Progenitor cell of endocrine pancreas (in vitro differentiated cells): ENCODE data around the gene C11orf21. TPM values are rescaled to one million over a fixed set of nuclear protein-coding genes. Genes with fewer than 3 reads are reported as not detected.

Source experiments
- DNase-seq: peaks from one replicate; pipeline ENCODE4 v3.0.0; 2021; ENCODE audit warnings: low spot score; ENCODE audit not compliant: unreplicated experiment
- H3K27ac Mint-ChIP-seq: 2 replicates; pipeline ENCODE4 v1.8.0; 2021; ENCODE audit warnings: mild to moderate bottlenecking, moderate library complexity, mixed read lengths
- H3K27me3 Mint-ChIP-seq: 2 replicates; pipeline ENCODE4 v1.8.0; 2021; ENCODE audit warnings: mixed read lengths
- H3K36me3 Mint-ChIP-seq: 2 replicates; pipeline ENCODE4 v1.8.0; 2022; ENCODE audit warnings: mixed read lengths; ENCODE audit not compliant: insufficient read depth
- H3K4me1 Mint-ChIP-seq: 2 replicates; pipeline ENCODE4 v1.8.0; 2021; ENCODE audit warnings: low read depth, mixed read lengths
- H3K4me3 Mint-ChIP-seq: 2 replicates; pipeline ENCODE4 v1.8.0; 2021; ENCODE audit warnings: low read depth, mild to moderate bottlenecking, moderate library complexity, mixed read lengths
- H3K9me3 Mint-ChIP-seq: 2 replicates; pipeline ENCODE4 v1.8.0; 2021; ENCODE audit warnings: low read depth, mixed read lengths
- CTCF ChIP-seq: fragments of 200-600 bp; sonication (generic); IDR thresholded peaks from one replicate; pipeline ENCODE4 v1.5.0; 2021; ENCODE audit warnings: antibody characterized with exemption, mild to moderate bottlenecking; ENCODE audit not compliant: unreplicated experiment
- total RNA-seq: library from RNA; stranded (reverse); gene quantifications from 2 replicates; pipeline ENCODE4 v1.2.1, GENCODE V29; 2021

C11orf21 gene
- total RNA-seq, 1 donor from 2014 or later, result 0.69 TPM

- H3K27me3 Mint-ChIP-seq, result peaks cover 56% of the 10 kb centered on the region
- no peak for TF ChIP-seq CTCF
- H3K36me3 Mint-ChIP-seq, result no peaks in the 10 kb centered on the region
- H3K9me3 Mint-ChIP-seq, result no peaks in the 10 kb centered on the region
- no peak for DNase-seq
- peaks cover 5% of the 10 kb centered on the region for H3K4me1 Mint-ChIP-seq
- peak overlapping the region; percentile 60 for H3K4me3 Mint-ChIP-seq
- no peak overlapping the region for H3K27ac Mint-ChIP-seq
These were observed 33.6 kb downstream of the C11orf21 start for GRCh38 chr11:2267851-2268728.

- TF ChIP-seq CTCF, result no peak
- Mint-ChIP-seq H3K36me3 (no peaks in the 10 kb centered on the region), H3K27ac (no peak overlapping the region), H3K4me1 (peaks cover 5% of the 10 kb centered on the region), H3K27me3 (peaks cover 49% of the 10 kb centered on the region), H3K4me3 (no peak overlapping the region), H3K9me3 (no peaks in the 10 kb centered on the region)
- DNase-seq, result no peak
These were observed 34.3 kb downstream of the C11orf21 start for GRCh38 chr11:2267306-2267850.

GRCh38 chr11:2266586-2267305 lies 35.0 kb downstream of the C11orf21 start:
- Mint-ChIP-seq H3K4me3 (no peak overlapping the region), H3K4me1 (peaks cover 5% of the 10 kb centered on the region), H3K36me3 (no peaks in the 10 kb centered on the region), H3K9me3 (no peaks in the 10 kb centered on the region), H3K27me3 (peaks cover 48% of the 10 kb centered on the region), H3K27ac (no peak overlapping the region)
- no peak for DNase-seq
- TF ChIP-seq CTCF, result no peak

GRCh38 chr11:2265854-2266585 lies 35.7 kb downstream of the C11orf21 start:
- Mint-ChIP-seq H3K9me3 (no peaks in the 10 kb centered on the region), H3K27me3 (peaks cover 45% of the 10 kb centered on the region), H3K36me3 (no peaks in the 10 kb centered on the region), H3K4me1 (peaks cover 5% of the 10 kb centered on the region), H3K27ac (no peak overlapping the region), H3K4me3 (no peak overlapping the region)
- no peak for DNase-seq
- TF ChIP-seq CTCF, result no peak

- TF ChIP-seq CTCF, result no peak
- no peak for DNase-seq
- Mint-ChIP-seq H3K9me3 (no peaks in the 10 kb centered on the region), H3K4me3 (no peak overlapping the region), H3K27me3 (peaks cover 41% of the 10 kb centered on the region), H3K27ac (no peak overlapping the region), H3K4me1 (peaks cover 5% of the 10 kb centered on the region), H3K36me3 (no peaks in the 10 kb centered on the region)
These were observed 36.3 kb downstream of the C11orf21 start for GRCh38 chr11:2265396-2265795.
